ENCODE measurements around the gene PRKD2.

PRKD2 gene

GRCh38 chr19:46739290-46739771 is 22.4 kb upstream of the PRKD2 start:
- no peak for DNase-seq

GRCh38 chr19:46737761-46738171 is 20.9 kb upstream of the PRKD2 start:
- DNase-seq, result no peak

- no peak for DNase-seq
Measured at GRCh38 chr19:46737298-46737654, 20.4 kb upstream of the PRKD2 start.

DNA sequence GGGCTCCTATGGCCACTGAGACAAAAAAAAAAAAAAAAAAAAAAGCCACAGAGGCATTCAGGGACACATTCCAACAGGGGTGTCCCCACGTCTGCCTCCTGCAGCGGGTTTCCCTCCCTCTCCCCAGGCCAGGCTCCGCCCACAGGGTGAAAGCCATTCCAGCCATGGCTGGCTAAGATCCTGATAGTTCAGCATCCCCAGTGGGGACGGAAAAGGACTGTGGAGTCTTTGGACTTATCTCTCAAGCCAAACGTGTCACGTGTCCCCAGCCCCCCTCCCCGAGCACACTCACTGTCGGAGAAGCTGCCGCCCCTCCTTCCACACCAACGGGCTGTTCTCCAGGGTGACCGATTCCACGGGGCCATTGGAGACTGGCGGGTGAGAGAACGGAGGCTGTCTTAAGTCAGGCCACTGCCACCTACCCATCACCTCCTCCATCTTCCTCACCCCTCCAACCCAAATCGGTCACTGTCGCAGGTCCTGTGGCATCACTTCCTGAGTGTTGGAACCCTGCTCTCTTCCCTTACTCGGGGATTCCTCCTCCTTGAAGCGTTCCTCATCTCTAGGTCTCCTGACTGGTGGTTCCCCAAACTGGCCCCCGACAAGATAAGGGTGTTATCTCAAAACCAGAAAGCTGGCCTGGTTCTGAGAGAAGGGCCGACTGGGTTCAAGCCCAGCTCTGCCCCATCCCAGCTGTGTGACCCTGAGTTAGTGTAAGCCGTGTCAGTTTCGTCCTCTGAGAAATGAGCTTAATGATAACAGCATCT is 19.8 kb upstream of the PRKD2 start:
- no peak for DNase-seq

DNA sequence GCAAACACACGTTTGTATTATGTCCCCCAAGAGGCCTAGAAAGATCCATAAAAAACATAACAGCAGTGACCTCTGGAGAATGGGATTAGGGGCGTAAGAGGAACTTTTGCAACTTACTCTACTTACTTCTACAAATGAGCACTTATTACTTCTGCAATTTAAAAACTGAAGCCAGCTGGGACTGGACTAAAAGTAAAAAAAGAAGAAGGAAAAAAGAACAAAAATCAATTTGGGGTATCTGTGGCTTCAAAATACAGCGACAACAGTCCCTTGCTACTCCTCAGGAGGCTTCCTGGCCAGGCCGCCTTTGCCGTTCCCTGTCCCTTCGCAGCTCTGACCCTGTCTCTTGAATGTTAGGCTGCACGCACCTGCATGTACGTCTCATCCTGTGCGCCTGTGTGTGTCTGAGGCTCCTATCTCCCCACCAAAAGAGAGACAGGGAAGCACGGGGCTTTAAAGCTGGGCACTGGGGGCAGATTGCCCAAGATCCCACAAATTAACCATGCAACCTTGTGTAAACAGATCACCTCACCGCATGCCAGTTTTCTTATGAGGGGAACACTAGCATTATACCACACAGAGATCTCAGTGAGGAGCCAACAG is 16.9 kb upstream of the PRKD2 start:
- peak; percentile 99 for DNase-seq

DNA sequence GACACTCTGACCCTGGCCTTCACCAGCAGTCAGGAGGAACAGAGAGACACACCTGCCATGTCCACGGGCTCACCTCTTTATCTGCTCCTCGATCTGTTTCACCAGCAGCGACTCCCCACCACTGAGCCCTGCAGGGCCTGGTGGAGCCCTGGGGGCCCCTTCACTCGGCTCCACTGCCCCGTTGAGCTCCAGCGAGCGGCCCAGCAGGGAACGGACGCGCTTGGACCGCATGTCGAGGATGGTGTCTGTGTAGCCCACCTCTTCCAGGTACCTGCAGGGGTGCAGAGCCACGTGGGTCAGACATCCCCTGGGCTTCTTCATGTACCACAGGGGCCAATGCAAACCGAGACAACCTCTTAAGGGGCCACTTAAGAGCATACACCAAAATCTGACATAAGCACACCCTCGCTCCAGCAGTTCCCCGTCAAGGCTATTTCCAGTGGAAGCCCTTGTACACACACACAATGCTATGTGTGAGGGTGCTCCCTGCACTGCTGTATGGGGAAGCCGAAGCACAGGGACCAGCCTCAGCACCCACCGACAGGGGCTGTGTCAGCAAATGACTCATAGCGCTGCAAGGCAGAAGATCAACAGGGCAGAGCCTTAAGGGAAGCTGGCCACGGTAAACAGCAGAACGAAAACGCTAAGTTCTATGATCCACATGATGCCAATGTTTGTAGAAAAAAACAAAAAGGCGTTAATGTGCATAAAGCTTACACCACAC is 16.2 kb upstream of the PRKD2 start:
- DNase-seq, result peak; percentile 99

- peak; percentile 64 for DNase-seq
Measured at GRCh38 chr19:46732172-46732938, 15.4 kb upstream of the PRKD2 start.

DNA sequence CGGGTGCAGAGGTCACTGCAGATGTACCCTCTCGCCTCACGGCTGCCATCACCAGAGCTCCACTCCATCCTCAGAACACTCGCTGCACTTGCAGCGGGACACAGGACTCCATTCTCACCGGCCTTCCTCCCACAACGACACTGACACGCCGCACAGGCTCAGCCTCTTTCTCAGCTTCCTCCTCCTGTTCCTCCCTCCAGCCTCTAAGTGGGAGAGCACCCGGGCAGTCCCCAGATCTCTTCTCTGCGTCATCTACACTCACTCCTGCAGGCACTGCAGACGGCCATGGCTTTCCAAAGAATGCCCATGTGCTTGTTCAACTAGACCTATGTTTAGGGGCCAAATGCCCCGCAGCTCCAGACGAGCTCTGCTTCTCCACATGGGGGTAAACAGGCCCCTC is 14.7 kb upstream of the PRKD2 start:
- DNase-seq, result peak; percentile 79

GRCh38 chr19:46731007-46731501 is 14.1 kb upstream of the PRKD2 start:
- peak; percentile 99 for DNase-seq

DNA sequence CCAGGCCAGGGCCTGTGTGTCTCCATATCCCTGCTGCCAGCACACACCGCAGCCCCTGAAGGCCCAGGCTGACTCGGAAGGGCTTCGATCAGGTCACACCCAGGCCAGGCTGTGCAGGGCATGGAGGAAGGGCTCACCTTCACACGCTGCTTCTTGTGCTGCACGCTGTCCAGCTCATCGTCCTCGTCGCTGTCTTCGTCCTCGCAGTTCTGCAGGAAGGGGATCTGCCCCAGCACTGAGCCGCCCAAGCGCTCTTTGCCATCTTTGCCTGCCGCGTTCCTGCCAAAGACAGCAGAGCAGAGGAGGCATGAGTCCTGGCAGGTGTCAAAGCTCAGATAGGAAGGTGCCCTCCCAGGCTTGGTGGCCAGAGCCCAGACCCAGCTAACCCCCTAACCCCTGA is 13.7 kb upstream of the PRKD2 start:
- DNase-seq, result no peak

DNA sequence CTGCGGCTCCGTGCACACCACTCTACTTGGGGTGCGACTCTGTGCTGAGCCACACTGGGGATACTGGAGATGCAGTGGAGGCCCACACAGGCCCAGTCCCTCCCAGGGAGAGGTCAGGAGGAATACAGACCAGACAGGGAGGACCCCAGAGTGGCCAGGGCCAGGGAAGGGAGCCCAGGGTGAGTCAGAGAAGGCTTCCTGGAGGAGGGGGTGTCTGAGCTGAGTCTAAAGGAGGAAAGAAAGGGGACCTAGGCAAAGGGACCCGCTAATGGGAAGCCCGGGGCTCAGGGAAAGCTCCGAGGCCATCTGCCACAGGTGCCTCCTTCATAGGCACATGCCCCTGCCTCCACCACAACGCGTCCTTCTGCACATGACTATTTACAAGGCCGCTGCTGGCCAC is 13.3 kb upstream of the PRKD2 start:
- no peak for DNase-seq

DNA sequence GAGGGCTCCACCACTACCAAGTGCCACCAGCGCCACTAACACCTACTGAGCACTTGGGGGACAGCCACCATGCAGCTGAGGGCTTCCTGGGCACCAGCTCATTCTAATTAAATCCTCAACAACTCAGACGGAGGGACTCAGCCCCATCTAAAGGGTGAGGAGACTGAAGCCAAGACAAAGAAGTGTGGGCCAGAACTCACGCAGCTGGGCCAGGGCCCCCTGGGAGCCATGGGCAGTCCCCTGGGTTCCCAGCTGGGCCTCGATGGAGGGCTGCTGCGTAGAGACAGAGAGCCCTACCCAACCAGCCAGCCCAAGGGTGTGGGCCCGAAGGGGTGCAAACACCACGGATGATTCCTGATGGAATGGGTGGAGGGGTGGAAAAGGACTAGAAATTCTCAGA is 12.8 kb upstream of the PRKD2 start:
- DNase-seq, result no peak

DNA sequence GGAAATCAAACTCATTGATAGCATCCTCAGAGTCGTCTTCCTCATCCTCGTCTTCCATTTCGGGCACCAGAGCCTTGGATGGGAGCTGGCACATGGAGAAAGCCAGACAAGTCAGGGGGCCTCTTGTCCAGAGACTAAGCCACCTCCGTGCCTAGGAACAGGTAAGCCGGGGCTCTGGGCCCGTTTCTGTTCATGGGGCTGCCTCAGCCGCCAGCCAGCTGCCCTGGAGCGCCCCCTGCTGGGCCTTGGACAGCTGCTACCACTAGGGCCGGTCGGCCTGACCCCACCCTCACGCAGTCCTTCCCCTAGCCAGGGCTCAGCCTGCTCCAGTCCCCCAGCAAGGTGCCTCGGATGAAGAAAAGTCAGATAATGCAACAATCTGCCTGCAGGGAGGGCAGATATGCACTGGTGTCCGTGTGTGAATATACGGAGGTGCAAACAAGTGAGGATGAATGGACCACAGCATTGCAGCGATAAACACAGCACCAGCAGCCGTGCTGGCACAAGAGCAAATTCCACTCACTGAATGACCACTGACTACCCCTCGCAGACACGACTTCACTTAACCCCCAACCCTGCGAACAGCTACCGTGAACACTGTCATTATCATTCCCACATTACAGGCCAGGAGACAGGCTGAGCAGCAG is 11.9 kb upstream of the PRKD2 start:
- DNase-seq, result peak; percentile 52

DNA sequence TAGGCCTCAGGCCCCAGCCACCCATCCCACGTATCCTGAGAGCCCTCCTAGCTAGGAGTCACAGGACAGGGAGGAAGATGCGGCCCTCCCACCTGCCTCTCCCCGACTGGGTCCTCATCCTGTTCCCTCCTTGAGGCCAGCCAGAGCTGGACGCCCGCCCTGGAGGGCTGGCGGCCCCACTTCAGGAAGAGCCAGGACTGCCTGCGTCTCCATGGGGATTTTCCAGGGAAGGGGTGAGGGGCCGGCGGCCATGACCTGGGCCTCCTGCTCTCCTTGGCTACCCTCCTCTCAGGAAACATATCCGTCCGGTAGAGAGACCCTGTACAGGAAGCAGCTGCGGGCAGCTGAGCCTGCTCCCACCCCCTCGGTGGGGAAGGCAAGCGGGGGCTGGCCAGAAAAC is 11.3 kb upstream of the PRKD2 start:
- no peak for DNase-seq

DNA sequence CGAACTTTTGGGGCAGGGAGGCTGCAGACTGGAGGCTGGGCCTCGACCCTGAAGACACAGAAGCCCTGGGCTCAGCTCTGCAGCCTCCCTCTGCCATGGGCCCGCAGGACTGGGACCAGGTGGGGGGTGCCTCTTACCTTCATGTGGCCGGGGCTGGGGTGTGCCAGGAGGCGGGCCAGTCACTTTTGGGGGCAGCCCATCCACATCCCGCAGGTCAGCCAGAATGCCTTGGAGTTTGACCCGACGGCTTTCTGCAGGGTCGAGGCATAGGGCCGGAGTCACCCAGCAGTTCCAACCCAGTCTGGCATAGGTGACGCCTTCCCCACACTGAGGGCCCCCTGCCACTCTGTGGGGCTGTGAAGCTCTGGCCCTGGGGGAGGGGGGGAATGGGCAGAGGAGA is 10.8 kb upstream of the PRKD2 start:
- DNase-seq, result no peak

DNA sequence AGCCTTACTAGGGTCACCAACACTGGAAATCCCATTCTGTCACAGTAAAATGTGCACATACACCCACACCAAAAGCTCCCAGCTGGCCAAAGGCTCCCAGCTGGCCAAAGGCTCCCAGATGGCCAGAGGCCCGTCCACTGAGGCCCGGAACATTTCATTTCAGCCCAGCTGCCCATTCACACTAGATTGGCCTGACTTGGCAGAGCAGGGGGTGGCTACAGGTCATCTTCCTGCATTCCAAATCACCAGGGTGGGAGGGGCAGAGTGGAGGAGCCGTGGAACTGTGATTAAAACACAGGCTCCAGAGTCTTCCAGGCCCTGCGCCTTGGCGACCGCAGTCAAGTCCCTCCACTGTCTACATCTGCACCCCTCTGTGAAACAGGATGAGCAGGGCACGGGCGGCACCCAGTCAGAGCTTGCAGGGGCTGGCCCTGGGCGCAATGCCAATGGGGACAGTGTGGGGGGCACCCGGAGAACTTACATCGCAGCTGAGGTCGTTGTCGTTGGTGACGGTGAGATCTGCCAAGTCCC is 10.1 kb upstream of the PRKD2 start:
- no peak for DNase-seq

DNA sequence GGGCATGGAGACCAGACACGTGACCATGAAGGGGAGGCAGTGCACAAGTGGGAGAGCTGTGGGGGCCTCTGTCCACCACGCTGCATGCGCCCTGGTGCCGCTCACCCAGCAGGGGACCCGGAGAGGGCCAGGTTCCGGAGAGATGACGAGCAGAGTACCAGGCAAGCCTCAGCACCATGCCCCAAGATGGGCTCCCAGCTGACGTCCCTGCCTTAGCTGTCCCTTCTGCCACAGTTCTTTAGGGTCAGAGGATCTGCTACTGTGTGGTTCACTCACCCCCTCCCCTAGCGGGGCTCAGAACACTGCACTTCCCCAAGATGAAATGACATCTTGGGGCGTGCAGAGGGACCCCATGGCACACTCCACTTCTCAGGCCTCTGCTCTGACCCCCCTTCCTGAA is 9.6 kb upstream of the PRKD2 start:
- no peak for DNase-seq

- DNase-seq, result no peak
Measured at GRCh38 chr19:46725859-46726393, 9.0 kb upstream of the PRKD2 start.

- DNase-seq, result no peak
Measured at GRCh38 chr19:46725036-46725820, 8.3 kb upstream of the PRKD2 start.

GRCh38 chr19:46724468-46724867 is 7.6 kb upstream of the PRKD2 start:
- no peak for DNase-seq

DNA sequence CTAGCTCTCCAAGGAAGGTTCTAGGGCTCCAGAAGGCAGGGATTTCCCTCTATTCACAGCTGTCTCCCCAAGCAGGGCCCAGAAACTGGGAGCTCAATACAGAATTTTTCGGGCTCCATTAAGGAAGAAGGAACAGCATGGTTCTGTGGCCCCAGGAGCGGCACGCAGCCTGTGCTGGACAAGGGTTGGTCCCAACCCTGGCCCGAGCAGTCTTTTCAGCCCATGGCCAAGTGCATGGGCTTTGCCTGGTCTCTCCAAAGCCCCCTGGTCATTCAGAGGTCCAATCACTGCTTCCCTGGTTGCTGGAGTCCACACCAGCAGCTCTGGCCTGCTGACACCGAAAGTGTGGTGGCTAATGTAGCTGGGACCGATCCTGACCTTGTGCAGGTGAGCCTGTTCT is 6.6 kb upstream of the PRKD2 start:
- DNase-seq, result no peak
